ENCODE results near the gene GCK. TPM values are rescaled to one million over a fixed set of nuclear protein-coding genes. Genes with fewer than 3 reads are reported as not detected.
A peak's percentile ranks its signal among the peaks of the same experiment; 100 is the strongest.

Gene GCK
- polyA plus RNA-seq, 1 of the 3 experiments (the other 2 are of a cell fraction): 1.6 TPM

DNA sequence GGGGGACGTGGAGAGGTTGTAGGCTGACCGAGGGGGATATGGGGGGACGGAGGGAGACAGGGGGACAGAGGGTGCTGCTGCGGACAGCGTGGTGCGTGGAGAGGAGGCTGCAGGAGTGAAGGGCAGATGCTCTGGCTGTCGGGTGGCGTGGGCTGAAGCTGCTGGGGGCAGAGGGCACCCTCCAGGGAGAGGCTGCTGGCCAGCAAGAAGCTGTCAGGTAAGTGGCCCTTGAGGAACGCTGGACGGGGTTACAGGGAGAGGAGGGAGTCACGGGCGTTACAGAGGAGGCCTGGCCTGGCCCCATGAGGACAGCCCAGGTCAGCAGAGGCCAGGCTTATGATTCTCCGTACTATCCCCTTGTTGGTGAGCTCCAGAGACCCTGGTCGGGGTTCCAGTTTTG lies 38.7 kb upstream of the GCK start:
- ChIA-PET POLR2A (no interaction called here), CTCF (interaction anchor here (1.7 to 2.8 kb wide), 3 partner anchors 13 to 15 kb away, joined by 3 to 19 read pairs (median 9); no protein-coding TSS in a partner anchor)
- no peak for TF ChIP-seq RAD21 (IDR thresholded peaks at IDR 0.05; ENCODE audit: low read length)
- TF ChIP-seq RFX5 (IDR thresholded peaks at IDR 0.05; ENCODE audit: low read length): no peak
- TF ChIP-seq ELF1 (IDR thresholded peaks at IDR 0.05): no peak
- TF ChIP-seq FOXM1 (IDR thresholded peaks at IDR 0.05; ENCODE audit: low read depth): no peak
- no peak for TF ChIP-seq RXRA (IDR thresholded peaks at IDR 0.05; ENCODE audit: borderline replicate concordance, low read depth)
- no peak for TF ChIP-seq NRF1 (IDR thresholded peaks at IDR 0.05; ENCODE audit: low read depth, low read length)
- TF ChIP-seq, protein P1, sequence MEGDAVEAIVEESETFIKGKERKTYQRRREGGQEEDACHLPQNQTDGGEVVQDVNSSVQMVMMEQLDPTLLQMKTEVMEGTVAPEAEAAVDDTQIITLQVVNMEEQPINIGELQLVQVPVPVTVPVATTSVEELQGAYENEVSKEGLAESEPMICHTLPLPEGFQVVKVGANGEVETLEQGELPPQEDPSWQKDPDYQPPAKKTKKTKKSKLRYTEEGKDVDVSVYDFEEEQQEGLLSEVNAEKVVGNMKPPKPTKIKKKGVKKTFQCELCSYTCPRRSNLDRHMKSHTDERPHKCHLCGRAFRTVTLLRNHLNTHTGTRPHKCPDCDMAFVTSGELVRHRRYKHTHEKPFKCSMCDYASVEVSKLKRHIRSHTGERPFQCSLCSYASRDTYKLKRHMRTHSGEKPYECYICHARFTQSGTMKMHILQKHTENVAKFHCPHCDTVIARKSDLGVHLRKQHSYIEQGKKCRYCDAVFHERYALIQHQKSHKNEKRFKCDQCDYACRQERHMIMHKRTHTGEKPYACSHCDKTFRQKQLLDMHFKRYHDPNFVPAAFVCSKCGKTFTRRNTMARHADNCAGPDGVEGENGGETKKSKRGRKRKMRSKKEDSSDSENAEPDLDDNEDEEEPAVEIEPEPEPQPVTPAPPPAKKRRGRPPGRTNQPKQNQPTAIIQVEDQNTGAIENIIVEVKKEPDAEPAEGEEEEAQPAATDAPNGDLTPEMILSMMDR (IDR thresholded peaks at IDR 0.05): no peak
- Histone ChIP-seq H3K9ac (no peak overlapping the region), H3K9me2 (no peaks in the 10 kb centered on the region), H3K4me1 (ENCODE audit: control insufficient read depth in 1 of 2, insufficient read depth in 2 of 2, low read depth in 1 of 2, low read length in 1 of 2) (peaks cover 0 to 31% of the 10 kb centered on the region in 2 experiments; a peak in 1 of 4 replicates), H3K4me3 (ENCODE audit: low read depth in 2 of 2, low read length in 1 of 2) (no peak overlapping the region), H3K4me2 (no peak overlapping the region), H4K20me1 (ENCODE audit: insufficient read depth) (no peaks in the 10 kb centered on the region), H2AFZ (ENCODE audit: low read depth) (no peak overlapping the region), H3F3A (replicated peaks; ENCODE audit: insufficient read depth) (no peaks in the 10 kb centered on the region), H3K79me2 (ENCODE audit: insufficient read depth) (no peaks in the 10 kb centered on the region), H3K27ac (ENCODE audit: low read depth in 2 of 2, low read length in 1 of 2) (no peak overlapping the region), H3K27me3 (ENCODE audit: insufficient read depth) (no peaks in the 10 kb centered on the region), H3K36me3 (replicated peaks in 1 of 2; ENCODE audit: control insufficient read depth in 1 of 2, insufficient read depth in 2 of 2, low read length in 1 of 2) (no peaks in the 10 kb centered on the region), H3K9me3 (no peaks in the 10 kb centered on the region)
- DNase-seq: no peak
- 70% methylated on average over 12 of the region's 14 CpGs for WGBS (ENCODE audit: low lambda C conversion rate)

DNA sequence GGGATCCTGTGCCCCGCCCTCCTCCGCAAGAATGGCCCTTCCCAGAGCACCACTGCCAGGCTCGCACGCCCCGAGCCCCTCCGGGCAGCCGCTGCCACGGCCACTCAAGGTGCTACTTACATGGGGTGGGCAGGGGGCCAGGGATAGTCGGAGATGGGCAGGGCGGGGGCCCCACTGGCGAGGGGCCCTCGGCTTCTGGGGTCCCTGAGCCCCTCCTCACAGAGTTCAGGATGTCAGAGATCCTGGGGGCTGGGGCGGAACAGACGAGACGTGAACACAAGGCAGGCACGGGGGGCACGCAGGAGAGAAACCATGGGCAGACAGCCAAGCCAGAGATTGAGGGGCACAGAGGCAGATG lies 37.1 kb upstream of the GCK start:
- Histone ChIP-seq H3K9me3 (no peaks in the 10 kb centered on the region), H3K79me2 (ENCODE audit: insufficient read depth) (no peaks in the 10 kb centered on the region), H3K4me2 (no peak overlapping the region), H3F3A (replicated peaks; ENCODE audit: insufficient read depth) (no peaks in the 10 kb centered on the region), H3K4me1 (ENCODE audit: control insufficient read depth in 1 of 2, insufficient read depth in 2 of 2, low read depth in 1 of 2, low read length in 1 of 2) (peaks cover 0 to 36% of the 10 kb centered on the region in 2 experiments; a peak in 1 of 4 replicates), H3K27me3 (ENCODE audit: insufficient read depth) (no peaks in the 10 kb centered on the region), H3K9me2 (no peaks in the 10 kb centered on the region), H3K27ac (ENCODE audit: low read depth in 2 of 2, low read length in 1 of 2) (no peak overlapping the region), H3K9ac (no peak overlapping the region), H3K4me3 (ENCODE audit: low read depth in 2 of 2, low read length in 1 of 2) (no peak overlapping the region), H2AFZ (ENCODE audit: low read depth) (no peak overlapping the region), H3K36me3 (replicated peaks in 1 of 2; ENCODE audit: control insufficient read depth in 1 of 2, insufficient read depth in 2 of 2, low read length in 1 of 2) (no peaks in the 10 kb centered on the region), H4K20me1 (ENCODE audit: insufficient read depth) (no peaks in the 10 kb centered on the region)
- WGBS (ENCODE audit: low lambda C conversion rate): 70% methylated on average over 17 of the region's 17 CpGs
- peak; percentile 37 for DNase-seq
- ChIA-PET CTCF (interaction anchor here (0.6 to 6.9 kb wide), 2 partner anchors 10 to 16 kb away, joined by 3 to 70 read pairs; no protein-coding TSS in a partner anchor), POLR2A (no interaction called here)
- TF ChIP-seq NRF1 (IDR thresholded peaks at IDR 0.05; ENCODE audit: low read depth, low read length) (no peak), GABPA (IDR thresholded peaks at IDR 0.05; ENCODE audit: low read depth) (no peak), POLR2AphosphoS5 (IDR thresholded peaks at IDR 0.05; ENCODE audit: low read depth, low read length) (no peak), RXRA (IDR thresholded peaks at IDR 0.05; ENCODE audit: borderline replicate concordance, low read depth) (no peak), SIN3A (IDR thresholded peaks at IDR 0.05; ENCODE audit: borderline replicate concordance, low read depth, low read length) (no peak), REST (IDR thresholded peaks at IDR 0.05; ENCODE audit: low read depth, low read length) (no peak), TCF12 (IDR thresholded peaks at IDR 0.05) (no peak), RFX5 (IDR thresholded peaks at IDR 0.05; ENCODE audit: low read length) (no peak), TEAD4 (IDR thresholded peaks at IDR 0.05; ENCODE audit: borderline replicate concordance, insufficient read depth) (no peak), FOSL2 (IDR thresholded peaks at IDR 0.05; ENCODE audit: borderline replicate concordance, low read depth) (no peak), NFIC (IDR thresholded peaks at IDR 0.05; ENCODE audit: borderline replicate concordance) (no peak), MEF2A (IDR thresholded peaks at IDR 0.05; ENCODE audit: borderline replicate concordance, low read depth) (no peak), CHD2 (IDR thresholded peaks at IDR 0.05; ENCODE audit: low read length, partially characterized antibody) (no peak)
- TF ChIP-seq, protein P2, sequence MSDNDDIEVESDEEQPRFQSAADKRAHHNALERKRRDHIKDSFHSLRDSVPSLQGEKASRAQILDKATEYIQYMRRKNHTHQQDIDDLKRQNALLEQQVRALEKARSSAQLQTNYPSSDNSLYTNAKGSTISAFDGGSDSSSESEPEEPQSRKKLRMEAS (IDR thresholded peaks at IDR 0.05; ENCODE audit: low read depth): no peak
- TF ChIP-seq, protein P3, sequence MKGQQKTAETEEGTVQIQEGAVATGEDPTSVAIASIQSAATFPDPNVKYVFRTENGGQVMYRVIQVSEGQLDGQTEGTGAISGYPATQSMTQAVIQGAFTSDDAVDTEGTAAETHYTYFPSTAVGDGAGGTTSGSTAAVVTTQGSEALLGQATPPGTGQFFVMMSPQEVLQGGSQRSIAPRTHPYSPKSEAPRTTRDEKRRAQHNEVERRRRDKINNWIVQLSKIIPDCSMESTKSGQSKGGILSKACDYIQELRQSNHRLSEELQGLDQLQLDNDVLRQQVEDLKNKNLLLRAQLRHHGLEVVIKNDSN (IDR thresholded peaks at IDR 0.05; ENCODE audit: borderline replicate concordance, low read depth): no peak
- TF ChIP-seq, protein P4, sequence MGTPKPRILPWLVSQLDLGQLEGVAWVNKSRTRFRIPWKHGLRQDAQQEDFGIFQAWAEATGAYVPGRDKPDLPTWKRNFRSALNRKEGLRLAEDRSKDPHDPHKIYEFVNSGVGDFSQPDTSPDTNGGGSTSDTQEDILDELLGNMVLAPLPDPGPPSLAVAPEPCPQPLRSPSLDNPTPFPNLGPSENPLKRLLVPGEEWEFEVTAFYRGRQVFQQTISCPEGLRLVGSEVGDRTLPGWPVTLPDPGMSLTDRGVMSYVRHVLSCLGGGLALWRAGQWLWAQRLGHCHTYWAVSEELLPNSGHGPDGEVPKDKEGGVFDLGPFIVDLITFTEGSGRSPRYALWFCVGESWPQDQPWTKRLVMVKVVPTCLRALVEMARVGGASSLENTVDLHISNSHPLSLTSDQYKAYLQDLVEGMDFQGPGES (IDR thresholded peaks at IDR 0.05; ENCODE audit: low read depth, low read length): no peak

Measured in SK-N-SH (cell line).